H1 (cell line): ENCODE results near the gene EPHA1.

Experiments
- EGR1 ChIP-seq: IDR thresholded peaks from 2 replicates; pipeline ENCODE4 v1.6.1; 2011; ENCODE audit warnings: low read depth, low read length, borderline replicate concordance
- HDAC2 ChIP-seq, 2 experiments: fragments of 300-600 bp in 1 of 2; sonication (generic) in 1 of 2; IDR thresholded peaks; 2 replicates each; pipeline ENCODE4 v1.6.1; 2011 to 2012; ENCODE audit warnings: low read depth in 2 of 2, low read length in 2 of 2, mild to moderate bottlenecking in 2 of 2, moderate library complexity in 2 of 2, borderline replicate concordance in 1 of 2, inconsistent platforms in 1 of 2
- POLR2A ChIP-seq, 2 experiments: IDR thresholded peaks; 1 replicate in 1 of 2; 2 replicates in 1 of 2; pipeline ENCODE4 v1.6.1; 2011; ENCODE audit warnings: low read depth in 2 of 2, low read length in 2 of 2, mild to moderate bottlenecking in 2 of 2; ENCODE audit errors: control extremely low read depth in 1 of 2
- RFX5 ChIP-seq: IDR thresholded peaks from 2 replicates; pipeline ENCODE4 v1.6.1; 2011; ENCODE audit warnings: low read depth, low read length, improper control_type of control experiment, borderline replicate concordance
- RXRA ChIP-seq: IDR thresholded peaks from 2 replicates; pipeline ENCODE4 v1.6.1; 2011; ENCODE audit warnings: low read depth, mild to moderate bottlenecking, low read length, moderate library complexity; ENCODE audit not compliant: insufficient read depth
- SP1 ChIP-seq: IDR thresholded peaks from 2 replicates; pipeline ENCODE4 v1.6.1; 2011; ENCODE audit warnings: low read depth, low read length
- ZNF274 ChIP-seq: IDR thresholded peaks from 2 replicates; pipeline ENCODE4 v1.7.0; 2012; ENCODE audit warnings: low read length, borderline replicate concordance; ENCODE audit errors: extremely low read depth
- TF ChIP-seq, protein P1 (sequence below), 3 experiments: IDR thresholded peaks; 1 replicate in 2 of 3; 2 replicates in 1 of 3; pipeline versions ENCODE4 v1.5.1 to v1.6.1; 2011; ENCODE audit warnings: low read length in 3 of 3, mild to moderate bottlenecking in 3 of 3, inconsistent platforms in 2 of 3, low read depth in 1 of 3, moderate library complexity in 1 of 3; ENCODE audit not compliant: insufficient read depth in 1 of 3; ENCODE audit errors: control extremely low read depth in 1 of 3
- TF ChIP-seq, protein P2 (sequence below): IDR thresholded peaks from 2 replicates; pipeline ENCODE4 v1.6.1; 2012; ENCODE audit warnings: inconsistent platforms

DNA sequence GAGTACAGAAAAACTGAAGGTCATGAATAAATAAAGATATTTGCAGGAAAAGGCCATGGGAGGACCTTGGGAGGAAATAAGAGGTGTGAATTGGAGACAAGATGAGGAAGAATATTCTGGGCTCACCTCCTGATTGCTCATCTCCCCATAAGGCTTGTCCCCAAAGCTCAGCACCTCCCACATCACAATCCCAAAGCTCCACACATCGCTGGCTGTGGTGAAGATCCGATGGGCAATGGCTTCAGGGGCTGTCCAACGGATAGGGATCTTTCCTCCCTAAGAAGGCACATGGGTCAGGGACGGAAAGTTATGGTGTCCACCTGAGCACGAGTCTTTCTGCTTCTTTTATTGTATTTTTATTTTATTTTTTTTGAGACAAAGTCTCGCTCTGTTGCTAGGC lies 14.6 kb downstream of the EPHA1 start:
- TF ChIP-seq, protein P1, sequence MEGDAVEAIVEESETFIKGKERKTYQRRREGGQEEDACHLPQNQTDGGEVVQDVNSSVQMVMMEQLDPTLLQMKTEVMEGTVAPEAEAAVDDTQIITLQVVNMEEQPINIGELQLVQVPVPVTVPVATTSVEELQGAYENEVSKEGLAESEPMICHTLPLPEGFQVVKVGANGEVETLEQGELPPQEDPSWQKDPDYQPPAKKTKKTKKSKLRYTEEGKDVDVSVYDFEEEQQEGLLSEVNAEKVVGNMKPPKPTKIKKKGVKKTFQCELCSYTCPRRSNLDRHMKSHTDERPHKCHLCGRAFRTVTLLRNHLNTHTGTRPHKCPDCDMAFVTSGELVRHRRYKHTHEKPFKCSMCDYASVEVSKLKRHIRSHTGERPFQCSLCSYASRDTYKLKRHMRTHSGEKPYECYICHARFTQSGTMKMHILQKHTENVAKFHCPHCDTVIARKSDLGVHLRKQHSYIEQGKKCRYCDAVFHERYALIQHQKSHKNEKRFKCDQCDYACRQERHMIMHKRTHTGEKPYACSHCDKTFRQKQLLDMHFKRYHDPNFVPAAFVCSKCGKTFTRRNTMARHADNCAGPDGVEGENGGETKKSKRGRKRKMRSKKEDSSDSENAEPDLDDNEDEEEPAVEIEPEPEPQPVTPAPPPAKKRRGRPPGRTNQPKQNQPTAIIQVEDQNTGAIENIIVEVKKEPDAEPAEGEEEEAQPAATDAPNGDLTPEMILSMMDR (IDR thresholded peaks at IDR 0.05; ENCODE audit: control extremely low read depth in 1 of 3, insufficient read depth in 1 of 3, low read depth in 1 of 3, low read length in 3 of 3), result no peak
- TF ChIP-seq SP1 (no peak), EGR1 (no peak), RFX5 (no peak), RXRA (no peak), POLR2A (IDR thresholded peaks at IDR 0.05; ENCODE audit: control extremely low read depth in 1 of 2, low read depth in 2 of 2, low read length in 2 of 2) (peak in 1 of 2 experiments; percentile 42; a peak in 1 of 3 replicates), ZNF274 (no peak), HDAC2 (IDR thresholded peaks at IDR 0.05; ENCODE audit: borderline replicate concordance in 1 of 2, low read depth in 2 of 2, low read length in 2 of 2) (no peak)
- TF ChIP-seq, protein P2, sequence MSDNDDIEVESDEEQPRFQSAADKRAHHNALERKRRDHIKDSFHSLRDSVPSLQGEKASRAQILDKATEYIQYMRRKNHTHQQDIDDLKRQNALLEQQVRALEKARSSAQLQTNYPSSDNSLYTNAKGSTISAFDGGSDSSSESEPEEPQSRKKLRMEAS, result no peak
